SU-DHL-6 (cell line): ENCODE results near the gene ZBTB16.

ENCODE experiments used
- H2AFZ ChIP-seq: fragments of 200-600 bp; sonication (generic); 2 replicates; pipeline ENCODE4 v1.6.1; 2014; ENCODE audit warnings: low read depth, mild to moderate bottlenecking, moderate library complexity, mixed read lengths, antibody characterized with exemption, low read length; ENCODE audit not compliant: severe bottlenecking
- H3F3A ChIP-seq: fragments of 200-600 bp; shearing (Covaris generic); 2 replicates; pipeline ENCODE4 v1.6.0; 2016; ENCODE audit warnings: antibody characterized with exemption, mild to moderate bottlenecking; ENCODE audit not compliant: insufficient read depth
- H3K27ac ChIP-seq: fragments of 200-600 bp; sonication (generic); 2 replicates; pipeline ENCODE4 v1.5.1; 2016; ENCODE audit warnings: low read depth, mild to moderate bottlenecking, low read length, moderate library complexity, mixed read lengths
- H3K27me3 ChIP-seq: fragments of 200-600 bp; sonication (generic), shearing (Covaris generic); 2 replicates; pipeline ENCODE4 v1.6.0; 2014; ENCODE audit warnings: mild to moderate bottlenecking, low read length
- H3K36me3 ChIP-seq: fragments of 200-600 bp; sonication (generic); 2 replicates; pipeline ENCODE4 v1.6.1; 2014; ENCODE audit warnings: mild to moderate bottlenecking, low read length, mixed read lengths
- H3K4me2 ChIP-seq: fragments of 300-600, 200-600 bp; shearing (Covaris generic), sonication (generic); 2 replicates; pipeline ENCODE4 v1.6.0; 2014; ENCODE audit warnings: low read length, low read depth, mild to moderate bottlenecking; ENCODE audit not compliant: poor library complexity, severe bottlenecking
- H3K4me3 ChIP-seq: fragments of 200-600 bp; sonication (generic); 2 replicates; pipeline ENCODE4 v1.5.1; 2014; ENCODE audit warnings: antibody characterized with exemption, low read length, mild to moderate bottlenecking, mixed read lengths; ENCODE audit not compliant: insufficient read depth, poor library complexity, severe bottlenecking
- H3K79me2 ChIP-seq: fragments of 200-600 bp; sonication (generic); 2 replicates; pipeline ENCODE4 v1.6.1; 2014; ENCODE audit warnings: mild to moderate bottlenecking, low read length, moderate library complexity; ENCODE audit not compliant: insufficient read depth
- H3K9ac ChIP-seq: fragments of 200-600 bp; sonication (generic); 2 replicates; pipeline ENCODE4 v1.7.0; 2014; ENCODE audit warnings: mild to moderate bottlenecking, low read length
- H3K9me2 ChIP-seq: fragments of 200-600 bp; sonication (generic); replicated peaks from 2 replicates; pipeline ENCODE4 v1.6.1; 2014; ENCODE audit warnings: low read length; ENCODE audit not compliant: insufficient read depth
- H3K9me3 ChIP-seq: fragments of 200-600 bp; sonication (generic); 2 replicates; pipeline ENCODE4 v1.6.1; 2014; ENCODE audit warnings: low read length, mixed read lengths; ENCODE audit not compliant: insufficient read depth
- H4K20me1 ChIP-seq: fragments of 200-600 bp; sonication (generic); 2 replicates; pipeline ENCODE4 v1.6.1; 2014; ENCODE audit warnings: low read depth, mild to moderate bottlenecking, antibody characterized with exemption, low read length, moderate library complexity, mixed read lengths
- EZH2phosphoT487 ChIP-seq: fragments of 200-600 bp; sonication (generic), shearing (Covaris generic); conservative IDR thresholded peaks from 2 replicates; pipeline ENCODE4 v1.6.1; 2018; ENCODE audit warnings: mild to moderate bottlenecking, antibody characterized with exemption, low read length, moderate library complexity, mixed read lengths
- TF ChIP-seq, protein P1 (sequence below): fragments of 200-600 bp; sonication (generic); IDR thresholded peaks from one replicate; pipeline ENCODE4 v1.5.1; 2017; ENCODE audit warnings: antibody characterized with exemption, mild to moderate bottlenecking, low read length, moderate library complexity; ENCODE audit not compliant: insufficient read depth, poor library complexity, severe bottlenecking

ZBTB16 gene

DNA sequence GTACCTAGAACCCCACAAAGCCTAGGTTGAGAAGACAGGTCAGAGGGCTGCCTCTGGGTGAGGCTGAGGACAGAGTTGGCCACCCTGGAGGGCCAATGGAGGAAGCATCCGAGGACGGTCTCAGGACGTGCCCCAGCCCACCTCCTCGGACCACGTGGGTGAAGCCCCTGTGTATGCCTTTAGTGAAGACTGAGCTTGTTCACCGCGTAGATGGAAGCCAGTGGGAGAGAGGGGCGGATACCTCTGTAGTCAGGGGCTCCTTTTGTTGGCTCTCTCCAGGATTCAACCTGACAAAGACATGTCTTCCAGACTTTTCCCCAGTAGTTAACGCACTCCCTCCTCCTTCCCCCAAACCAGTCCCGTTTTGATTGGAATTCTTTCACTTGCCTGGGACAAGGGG lies 110.7 kb downstream of the ZBTB16 start:
- Histone ChIP-seq H2AFZ (no peak overlapping the region), H3K79me2 (no peaks in the 10 kb centered on the region), H3K9me2 (no peaks in the 10 kb centered on the region), H3K27me3 (no peaks in the 10 kb centered on the region), H3K4me3 (no peak overlapping the region), H3F3A (0 out of 2 replicates have a peak, but pooled peaks cover 3% of the 10 kb centered on the region), H3K4me2 (no peak overlapping the region), H3K36me3 (no peaks in the 10 kb centered on the region), H3K9ac (no peak overlapping the region), H3K9me3 (no peaks in the 10 kb centered on the region), H4K20me1 (no peaks in the 10 kb centered on the region), H3K27ac (no peak overlapping the region)
- TF ChIP-seq, protein P1, sequence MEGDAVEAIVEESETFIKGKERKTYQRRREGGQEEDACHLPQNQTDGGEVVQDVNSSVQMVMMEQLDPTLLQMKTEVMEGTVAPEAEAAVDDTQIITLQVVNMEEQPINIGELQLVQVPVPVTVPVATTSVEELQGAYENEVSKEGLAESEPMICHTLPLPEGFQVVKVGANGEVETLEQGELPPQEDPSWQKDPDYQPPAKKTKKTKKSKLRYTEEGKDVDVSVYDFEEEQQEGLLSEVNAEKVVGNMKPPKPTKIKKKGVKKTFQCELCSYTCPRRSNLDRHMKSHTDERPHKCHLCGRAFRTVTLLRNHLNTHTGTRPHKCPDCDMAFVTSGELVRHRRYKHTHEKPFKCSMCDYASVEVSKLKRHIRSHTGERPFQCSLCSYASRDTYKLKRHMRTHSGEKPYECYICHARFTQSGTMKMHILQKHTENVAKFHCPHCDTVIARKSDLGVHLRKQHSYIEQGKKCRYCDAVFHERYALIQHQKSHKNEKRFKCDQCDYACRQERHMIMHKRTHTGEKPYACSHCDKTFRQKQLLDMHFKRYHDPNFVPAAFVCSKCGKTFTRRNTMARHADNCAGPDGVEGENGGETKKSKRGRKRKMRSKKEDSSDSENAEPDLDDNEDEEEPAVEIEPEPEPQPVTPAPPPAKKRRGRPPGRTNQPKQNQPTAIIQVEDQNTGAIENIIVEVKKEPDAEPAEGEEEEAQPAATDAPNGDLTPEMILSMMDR, result no peak
- TF ChIP-seq EZH2phosphoT487, result no peak

DNA sequence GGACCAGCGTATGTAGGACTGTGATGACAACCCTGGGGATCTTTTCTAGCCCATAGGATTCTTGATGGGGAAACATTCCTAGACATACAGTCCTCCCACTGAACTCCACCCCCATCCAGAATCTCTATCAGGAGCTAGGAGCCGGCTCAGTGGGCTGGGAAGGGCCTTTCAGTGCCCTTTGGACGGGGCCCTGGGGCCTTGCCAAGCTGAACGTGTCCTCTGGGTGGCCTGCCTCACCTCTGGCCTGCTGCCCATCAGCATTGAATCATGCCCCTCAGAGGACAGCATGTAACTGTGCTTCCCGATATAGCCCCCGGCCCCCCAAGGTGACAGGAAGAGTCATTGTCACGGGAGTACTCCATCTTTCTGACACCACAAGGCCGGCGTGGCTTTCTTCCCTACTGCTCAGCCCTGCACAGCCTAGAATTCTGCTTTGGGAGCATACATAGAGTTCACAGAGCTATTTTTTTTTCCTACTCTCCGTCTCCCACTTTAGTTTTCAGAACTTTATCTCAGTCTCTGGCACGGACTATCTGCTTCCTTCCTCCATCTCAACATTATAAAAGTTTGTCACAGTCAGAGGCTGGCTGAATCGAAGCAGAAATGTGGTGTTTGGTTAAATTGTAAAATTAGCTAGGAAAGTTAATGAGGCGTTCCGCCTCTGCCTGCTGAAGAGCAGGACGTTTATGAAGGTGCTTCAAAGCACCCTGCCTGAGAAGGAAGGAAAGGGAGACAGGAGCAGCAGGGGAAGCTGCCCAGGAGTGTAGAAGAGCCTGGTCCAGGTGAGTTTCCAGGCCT lies 111.9 kb downstream of the ZBTB16 start:
- TF ChIP-seq, protein P1, result no peak
- no peak for TF ChIP-seq EZH2phosphoT487
- H3K27ac ChIP-seq, result no peak overlapping the region
- H3K4me2 ChIP-seq, result no peak overlapping the region

DNA sequence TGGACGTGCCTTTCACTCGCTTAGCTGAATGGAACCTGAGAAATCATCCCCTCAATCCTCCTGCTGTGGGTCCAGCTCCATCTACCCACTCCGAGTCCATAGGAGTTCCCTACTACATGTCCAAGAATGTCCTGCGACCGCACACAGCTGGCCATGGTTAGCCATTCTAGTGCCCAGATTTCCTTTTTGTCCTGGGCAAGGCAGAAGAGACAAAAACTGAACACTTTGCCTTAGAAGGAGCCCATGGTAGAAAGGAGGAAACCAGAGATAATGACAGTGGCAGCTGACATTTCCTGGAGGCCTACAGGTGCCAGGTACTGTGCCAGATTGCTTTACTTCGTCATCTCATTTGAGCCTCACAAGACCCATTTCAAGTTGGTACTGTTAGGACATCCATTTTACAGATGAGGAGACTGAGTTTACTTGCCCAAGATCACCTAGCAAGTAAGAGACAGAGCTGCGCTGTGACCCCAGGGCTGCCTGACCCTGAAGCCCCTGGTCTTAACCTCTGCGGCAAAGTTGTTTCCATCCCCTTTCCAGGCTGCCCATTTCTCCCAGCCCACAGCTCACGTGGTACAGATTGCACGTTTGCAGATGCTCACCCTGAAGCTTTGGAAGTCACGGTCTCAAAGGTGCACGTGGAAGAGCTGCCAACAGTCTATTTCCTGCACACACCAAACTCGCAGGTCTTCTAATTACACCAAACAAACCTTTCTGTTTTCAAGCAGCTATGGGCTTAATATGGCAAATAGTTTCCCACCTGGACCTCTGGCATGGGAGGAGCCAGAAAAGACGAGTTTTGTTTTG lies 112.7 kb downstream of the ZBTB16 start:
- H3K4me3 ChIP-seq, result no peak overlapping the region
- no peak overlapping the region for H2AFZ ChIP-seq
- H3K27me3 ChIP-seq, result no peaks in the 10 kb centered on the region
- H4K20me1 ChIP-seq, result no peaks in the 10 kb centered on the region
- H3K36me3 ChIP-seq, result no peaks in the 10 kb centered on the region
- no peak for TF ChIP-seq EZH2phosphoT487
- TF ChIP-seq, protein P1, result no peak
- no peak overlapping the region for H3K27ac ChIP-seq
- no peak overlapping the region for H3K9ac ChIP-seq
- H3F3A ChIP-seq, result no peaks in the 10 kb centered on the region
- no peak overlapping the region for H3K4me2 ChIP-seq
- no peaks in the 10 kb centered on the region for H3K9me2 ChIP-seq
- H3K9me3 ChIP-seq, result no peaks in the 10 kb centered on the region
- H3K79me2 ChIP-seq, result no peaks in the 10 kb centered on the region

More for the DNA sequence above, 111.9 kb downstream of the ZBTB16 start:
- Histone ChIP-seq H3K27me3 (no peaks in the 10 kb centered on the region), H3K9ac (no peak overlapping the region), H4K20me1 (no peaks in the 10 kb centered on the region), H3F3A (0 out of 2 replicates have a peak, but pooled peaks cover 3% of the 10 kb centered on the region), H3K9me3 (no peaks in the 10 kb centered on the region), H3K36me3 (no peaks in the 10 kb centered on the region), H3K79me2 (no peaks in the 10 kb centered on the region), H3K4me3 (no peak overlapping the region), H3K9me2 (no peaks in the 10 kb centered on the region), H2AFZ (no peak overlapping the region)
